Activated T-cell treated with anti-CD3 and anti-CD28 coated beads for 48 hours (primary cell): Measurements from ENCODE around the gene HS3ST3A1.
"Not testable (repeated sequence)": the region's sequence is repeated elsewhere in the genome, so short reads cannot be mapped to it uniquely, and the experiment has no call there.

Experiments used
- DNase-seq: peaks from one replicate; pipeline ENCODE4 v3.0.0-alpha.2; 2020; ENCODE audit warnings: low read depth

HS3ST3A1 gene

GRCh38 chr17:13538841-13539411 lies 62.8 kb downstream of the HS3ST3A1 start:
- DNase-seq, result no peak

- DNase-seq, result no peak
Measured at GRCh38 chr17:13537871-13538643, 63.7 kb downstream of the HS3ST3A1 start.

- no peak for DNase-seq
Measured at GRCh38 chr17:13537167-13537731, 64.5 kb downstream of the HS3ST3A1 start.

- no peak for DNase-seq
Measured at GRCh38 chr17:13534946-13535345, 66.8 kb downstream of the HS3ST3A1 start.

- DNase-seq, result no peak
Measured at GRCh38 chr17:13531721-13532120, 70.0 kb downstream of the HS3ST3A1 start.

- DNase-seq, result no peak
Measured at GRCh38 chr17:13525876-13526275, 75.9 kb downstream of the HS3ST3A1 start.

- DNase-seq, result no peak
Measured at GRCh38 chr17:13523164-13523563, 78.6 kb downstream of the HS3ST3A1 start.

GRCh38 chr17:13522749-13523148 lies 79.0 kb downstream of the HS3ST3A1 start:
- DNase-seq, result no peak

- no peak for DNase-seq
Measured at GRCh38 chr17:13521784-13522183, 79.9 kb downstream of the HS3ST3A1 start.

GRCh38 chr17:13520899-13521572 lies 80.7 kb downstream of the HS3ST3A1 start:
- no peak for DNase-seq

- DNase-seq, result no peak
Measured at GRCh38 chr17:13518261-13519000, 83.3 kb downstream of the HS3ST3A1 start.

GRCh38 chr17:13513039-13513405 lies 88.7 kb downstream of the HS3ST3A1 start:
- DNase-seq, result no peak

GRCh38 chr17:13510062-13510461 lies 91.7 kb downstream of the HS3ST3A1 start:
- DNase-seq, result no peak

- no peak for DNase-seq
Measured at GRCh38 chr17:13509527-13509926, 92.2 kb downstream of the HS3ST3A1 start.

- no peak for DNase-seq
Measured at GRCh38 chr17:13508896-13509295, 92.8 kb downstream of the HS3ST3A1 start.

- no peak for DNase-seq
Measured at GRCh38 chr17:13503526-13503925, 98.2 kb downstream of the HS3ST3A1 start.

- DNase-seq, result no peak
Measured at GRCh38 chr17:13502263-13502662, 99.5 kb downstream of the HS3ST3A1 start.

- no peak for DNase-seq
Measured at GRCh38 chr17:13500947-13501346, 100.8 kb downstream of the HS3ST3A1 start.

- DNase-seq, result no peak
Measured at GRCh38 chr17:13498184-13498583, 103.5 kb downstream of the HS3ST3A1 start.

GRCh38 chr17:13496553-13497056 lies 105.1 kb downstream of the HS3ST3A1 start:
- DNase-seq, result not testable (repeated sequence)

GRCh38 chr17:13495423-13495822 lies 106.3 kb downstream of the HS3ST3A1 start:
- no peak for DNase-seq

GRCh38 chr17:13492737-13493122 lies 109.0 kb downstream of the HS3ST3A1 start:
- no peak for DNase-seq
